Fibroblast of skin of left biceps (primary cell): ENCODE data around the gene CXorf65.

Experiments used
- DNase-seq, 2 experiments: peaks; one replicate each; pipeline ENCODE4 v3.0.0-alpha.2; 2013; ENCODE audit warnings: low read depth in 2 of 2

Gene CXorf65

GRCh38 chrX:71067089-71067488, 39.5 kb downstream of the CXorf65 start:
- DNase-seq = no peak

- no peak for DNase-seq
Measured at GRCh38 chrX:71060127-71060526, 46.4 kb downstream of the CXorf65 start.

GRCh38 chrX:71057848-71058530, 48.6 kb downstream of the CXorf65 start:
- no peak for DNase-seq

- DNase-seq = no peak
Measured at GRCh38 chrX:71056867-71057266, 49.7 kb downstream of the CXorf65 start.
